Measurements from ENCODE around the gene TXK. TPM values are rescaled to one million over a fixed set of nuclear protein-coding genes. Genes with fewer than 3 reads are reported as not detected.

TXK gene
- total RNA-seq, 1 experiment from 2014 or later = 0.23 TPM

DNA sequence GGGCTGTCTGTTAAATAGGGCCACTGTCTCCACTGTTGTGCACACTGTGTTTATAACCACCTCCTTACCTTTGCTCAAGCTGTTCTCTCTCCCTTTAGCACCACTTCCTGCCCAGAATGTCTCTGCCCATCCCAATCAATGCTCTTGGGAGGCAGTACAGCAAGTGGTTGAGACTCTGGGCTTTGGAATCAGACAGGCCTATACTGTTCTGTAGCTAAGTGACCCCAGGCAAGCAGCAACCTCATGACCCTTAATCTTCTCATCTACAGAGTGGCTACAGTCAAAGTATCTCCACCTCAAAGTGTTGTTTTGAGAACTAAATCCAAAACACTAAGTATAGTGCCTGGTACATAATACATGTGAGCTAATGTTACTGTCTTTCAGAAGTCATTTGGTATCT is 3.8 kb upstream of the TXK start:
- no peak for DNase-seq (ENCODE audit: low read depth)

DNA sequence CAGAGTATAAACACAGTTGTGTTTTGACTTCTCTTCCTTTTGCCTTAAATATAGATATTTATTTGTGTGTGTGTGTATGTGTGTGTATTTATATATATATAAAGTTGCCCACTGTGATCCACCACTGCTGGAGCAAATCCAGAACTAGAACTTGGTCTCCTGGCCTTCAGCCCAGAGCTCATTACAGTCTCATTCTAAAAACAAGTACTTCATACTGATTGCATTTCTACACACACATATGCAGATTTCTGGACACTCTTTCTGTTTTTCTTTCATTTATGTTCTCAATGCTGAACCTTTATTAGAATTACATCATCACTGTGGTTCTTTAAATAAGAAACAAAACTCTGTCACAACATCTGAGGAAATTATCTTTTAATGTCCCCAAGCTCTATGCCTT is 381 bp downstream of the TXK start:
- peak; percentile 4 for DNase-seq (ENCODE audit: low read depth)

DNA sequence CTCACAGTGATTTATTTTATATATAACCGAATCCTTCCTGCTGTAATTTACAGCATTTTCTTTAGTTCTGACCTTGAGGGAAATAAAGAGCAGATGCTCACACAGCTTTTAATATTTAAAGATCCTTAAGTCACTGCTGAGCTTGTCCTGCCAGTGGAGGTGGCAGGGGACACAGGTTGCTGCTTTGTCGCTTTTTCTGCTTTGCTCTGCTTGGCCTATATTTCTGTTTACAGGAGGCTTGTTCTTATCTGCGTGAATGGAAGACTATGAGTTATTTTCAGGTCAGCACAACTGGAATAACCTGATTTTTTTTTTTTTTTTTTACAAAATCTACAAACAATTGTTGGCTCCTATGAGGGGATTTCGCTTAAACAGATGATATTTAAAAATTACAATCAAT is 2.3 kb downstream of the TXK start:
- no peak for DNase-seq (ENCODE audit: low read depth)

DNA sequence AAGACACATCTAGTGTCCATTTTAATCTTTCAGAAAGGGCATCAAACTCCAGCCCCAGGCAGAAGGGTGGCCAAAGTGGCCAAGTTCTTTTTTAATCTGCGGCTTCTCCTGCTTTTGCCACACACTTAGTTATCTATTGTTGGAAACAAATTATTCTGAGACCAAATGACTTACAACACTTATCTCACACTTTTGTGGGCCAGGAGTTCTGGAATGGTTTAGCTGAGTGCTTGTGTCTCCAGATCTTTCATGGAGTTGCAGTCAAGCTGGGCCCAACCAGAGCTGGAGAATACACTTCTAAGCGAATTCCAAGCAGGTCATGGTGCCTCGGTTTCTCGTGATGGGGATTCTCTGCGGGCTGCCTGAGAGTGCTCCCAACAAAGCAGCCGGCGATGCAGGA is 4.0 kb downstream of the TXK start:
- DNase-seq (ENCODE audit: low read depth) = no peak

DNA sequence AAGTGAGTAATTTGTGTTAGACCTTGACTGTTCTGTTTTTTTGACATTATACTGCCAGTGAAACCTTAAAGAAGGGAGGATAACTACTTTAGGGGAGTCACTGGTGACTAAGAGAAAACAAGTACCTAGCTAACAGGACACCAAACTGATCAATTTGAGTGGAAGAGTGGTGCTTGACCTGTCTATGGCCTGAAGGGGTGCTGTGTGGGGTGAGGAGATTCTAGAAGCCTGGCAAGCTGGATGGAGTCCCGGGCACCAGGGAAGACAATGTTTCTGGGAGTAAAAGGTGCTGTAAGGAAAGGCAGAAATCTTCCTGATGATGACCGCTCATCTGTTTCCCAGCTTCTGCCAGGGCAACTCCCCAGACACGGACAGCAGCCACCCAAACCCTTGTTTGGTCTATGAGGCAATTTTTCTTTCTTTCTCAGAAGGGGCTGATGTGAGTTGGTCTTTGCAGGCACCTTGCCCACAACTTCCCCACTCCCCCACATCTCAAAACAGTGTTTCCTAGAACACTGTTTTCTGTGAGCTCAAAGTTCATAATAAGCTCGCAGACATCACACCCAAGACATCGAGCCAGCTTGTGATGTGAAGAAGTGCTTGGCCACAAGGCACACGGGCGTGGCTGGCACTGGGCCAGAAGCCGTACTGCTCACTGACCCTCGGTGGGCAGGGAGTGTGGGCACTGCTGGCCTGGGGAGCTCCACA is 4.6 kb downstream of the TXK start:
- DNase-seq (ENCODE audit: low read depth) = peak; percentile 4

DNA sequence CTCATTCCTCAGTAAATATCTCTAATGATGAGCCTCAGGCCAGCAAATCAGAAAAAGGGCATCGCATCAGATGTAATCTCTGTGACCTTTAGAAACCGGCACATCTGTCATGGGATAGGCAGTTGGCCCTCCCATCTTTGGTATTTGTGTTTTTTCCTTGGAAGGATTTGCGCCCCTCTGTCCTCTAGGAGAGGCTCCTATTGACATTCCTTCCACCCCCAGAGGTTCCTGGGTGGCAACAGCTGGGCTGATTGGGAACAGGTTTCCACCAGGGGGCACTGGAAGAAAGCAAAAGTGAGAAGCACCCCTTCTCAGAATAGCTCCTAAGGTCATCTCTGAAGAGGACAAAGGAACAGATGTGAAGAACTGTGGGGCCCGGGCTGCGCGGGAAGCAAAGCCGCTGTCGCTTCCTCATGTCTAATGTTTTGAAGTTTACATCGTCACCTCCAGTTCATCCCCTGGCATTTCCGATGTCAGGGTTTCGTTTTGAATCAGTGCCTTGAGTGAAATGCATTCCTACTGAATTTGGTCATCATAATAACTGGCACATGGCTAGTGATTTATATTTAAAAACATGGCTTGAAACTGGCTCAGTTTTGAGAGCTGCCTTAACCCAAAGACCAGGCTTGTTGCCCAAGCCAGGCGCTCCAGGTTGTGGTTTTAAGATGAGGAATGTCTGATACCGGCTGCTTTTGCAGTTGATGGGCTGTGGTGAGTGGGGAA is 6.2 kb downstream of the TXK start:
- peak; percentile 92 for DNase-seq (ENCODE audit: low read depth)

DNA sequence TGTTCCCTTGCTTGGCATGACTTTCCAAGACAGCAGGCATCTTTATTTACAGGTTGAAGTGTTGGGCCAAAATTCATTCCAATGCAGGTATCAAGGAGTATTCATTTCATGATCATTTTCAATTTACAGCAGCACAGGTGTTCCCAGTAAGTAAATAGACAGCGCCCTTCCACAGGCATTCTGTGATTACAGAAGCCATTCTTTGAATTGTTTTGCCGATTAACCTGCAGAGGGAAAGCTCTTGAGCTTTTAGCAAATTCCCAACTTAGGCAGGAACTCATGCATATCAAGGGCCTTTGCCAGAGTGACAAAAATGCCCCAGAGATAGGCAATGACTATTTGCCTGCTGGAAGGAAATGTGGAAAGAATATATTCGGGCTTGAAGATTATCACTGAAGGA is 6.8 kb downstream of the TXK start:
- DNase-seq (ENCODE audit: low read depth) = no peak

DNA sequence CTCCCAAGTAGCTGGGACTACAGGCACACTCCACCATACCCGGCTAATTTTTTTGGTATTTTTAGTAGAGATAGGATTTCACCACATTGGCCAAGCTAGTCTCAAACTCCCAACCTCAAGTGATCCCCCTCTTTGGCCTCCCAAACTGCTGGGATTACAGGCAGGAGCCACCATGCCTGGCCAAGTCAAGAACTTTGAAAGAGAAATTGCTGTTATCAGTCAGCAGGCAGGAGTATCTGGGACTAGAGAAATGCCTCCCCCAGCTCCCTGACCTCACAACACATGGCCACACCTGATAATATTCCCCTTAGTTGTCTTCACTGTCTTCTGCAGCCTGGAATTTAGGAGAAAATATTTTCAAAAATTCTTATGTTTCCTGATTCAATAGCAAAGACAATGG is 7.4 kb downstream of the TXK start:
- DNase-seq (ENCODE audit: low read depth) = no peak

DNA sequence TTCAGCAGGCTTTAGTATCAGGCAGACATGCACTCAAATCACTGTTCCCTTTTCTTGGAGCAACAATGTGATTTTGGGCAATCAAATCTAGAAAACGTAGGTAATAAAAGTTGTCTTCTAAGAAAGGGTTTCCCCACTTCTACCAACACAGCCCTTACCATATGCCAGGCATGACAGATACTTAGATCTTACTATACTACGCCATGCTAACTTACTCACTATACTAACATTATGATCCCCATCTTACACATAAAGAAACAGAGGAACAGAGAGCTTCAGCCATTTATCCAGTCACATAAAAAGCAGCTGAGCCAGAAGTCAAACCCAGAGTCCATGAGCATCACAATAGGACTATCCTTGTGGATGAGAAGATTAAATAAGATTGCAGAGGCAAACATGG is 9.2 kb downstream of the TXK start:
- DNase-seq (ENCODE audit: low read depth) = no peak

DNA sequence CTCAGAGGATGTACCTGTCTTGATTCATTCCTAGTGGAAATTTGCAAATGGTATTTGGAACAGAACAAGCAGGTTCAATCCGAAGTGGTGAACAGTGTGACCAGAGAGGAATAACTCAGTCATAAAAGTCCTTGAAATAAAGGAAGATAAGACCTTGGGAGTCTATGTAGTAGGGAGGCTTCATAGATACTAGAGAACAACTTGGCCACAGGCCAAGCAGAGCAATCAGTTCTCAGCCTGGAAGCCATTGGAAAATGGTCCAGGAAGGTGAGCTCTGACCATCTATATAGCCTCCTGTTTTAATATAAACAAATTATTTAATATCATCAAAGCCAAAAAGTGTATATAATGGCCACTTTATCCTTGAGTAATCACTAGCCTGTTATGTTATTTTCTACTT is 11.3 kb downstream of the TXK start:
- DNase-seq (ENCODE audit: low read depth) = no peak

DNA sequence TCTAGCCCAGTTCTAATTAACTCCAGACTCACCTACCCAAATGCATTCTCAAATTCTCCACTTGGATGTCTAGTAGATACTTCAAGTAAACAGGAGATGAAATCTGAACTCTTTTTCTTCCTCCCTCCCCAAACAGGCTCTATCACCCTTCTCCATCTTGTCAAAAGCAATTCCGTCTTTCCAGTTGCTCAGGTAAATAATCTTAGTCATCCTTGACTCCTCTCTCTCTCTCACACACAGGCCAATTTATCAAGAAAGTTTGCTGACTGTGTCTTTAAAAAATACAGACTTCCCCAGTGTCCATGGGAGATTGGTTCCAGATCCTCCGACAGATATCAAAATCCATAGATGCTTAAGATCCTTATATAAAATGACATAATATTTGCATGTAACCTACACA is 12.9 kb downstream of the TXK start:
- DNase-seq (ENCODE audit: low read depth) = no peak

DNA sequence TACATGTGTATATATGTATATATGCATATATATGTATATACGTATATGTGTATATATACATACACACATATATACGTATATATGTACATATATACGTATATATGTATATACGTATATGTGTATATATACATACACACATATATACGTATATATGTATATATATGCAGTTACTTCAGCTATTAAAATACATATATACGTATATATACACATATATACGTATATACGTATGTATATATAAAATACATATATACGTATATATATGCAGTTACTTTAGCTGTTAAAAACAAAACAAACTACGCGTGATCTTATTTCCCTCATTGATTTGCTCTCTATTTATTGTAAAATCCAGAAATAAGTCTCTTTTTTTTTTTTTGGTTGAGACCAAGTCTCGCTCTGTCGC is 13.9 kb downstream of the TXK start:
- DNase-seq (ENCODE audit: low read depth) = no peak

DNA sequence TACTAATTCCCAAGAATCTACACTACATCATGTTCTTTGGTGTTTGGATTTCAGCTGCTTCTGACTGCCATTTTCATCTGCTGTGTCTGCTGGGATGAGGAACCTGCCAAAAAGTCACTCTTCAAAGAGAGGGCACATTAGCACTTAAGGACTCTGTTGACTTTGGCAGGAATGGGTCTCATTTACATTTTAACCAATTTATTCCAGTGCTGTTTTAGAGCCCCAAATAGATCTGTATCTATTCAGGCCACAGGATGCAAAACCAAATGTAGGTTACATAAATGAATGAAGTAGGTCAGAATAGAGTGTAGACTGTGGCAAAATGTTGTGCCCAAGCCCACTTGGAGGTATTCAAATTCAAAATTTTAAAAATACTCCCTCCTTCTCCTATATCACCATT is 14.4 kb downstream of the TXK start:
- no peak for DNase-seq (ENCODE audit: low read depth)

DNA sequence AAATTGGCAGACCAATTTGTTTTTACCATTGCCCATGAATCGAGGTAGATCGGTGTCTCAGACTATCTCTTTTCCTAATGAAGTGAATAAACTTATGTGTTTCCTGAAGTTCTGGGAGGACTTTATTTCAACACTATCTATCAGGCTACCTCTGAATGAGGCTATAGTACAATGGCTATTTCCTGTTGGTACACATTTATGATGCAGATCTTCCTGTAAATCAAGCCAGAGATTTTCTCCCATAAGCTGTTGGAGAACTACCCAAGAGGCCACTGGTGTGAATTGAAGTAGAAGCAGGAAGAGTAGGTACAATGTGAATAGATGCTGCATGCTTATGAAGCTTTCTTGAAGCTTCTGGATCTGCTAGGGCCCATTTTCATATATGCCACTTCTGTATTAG is 16.0 kb downstream of the TXK start:
- no peak for DNase-seq (ENCODE audit: low read depth)

DNA sequence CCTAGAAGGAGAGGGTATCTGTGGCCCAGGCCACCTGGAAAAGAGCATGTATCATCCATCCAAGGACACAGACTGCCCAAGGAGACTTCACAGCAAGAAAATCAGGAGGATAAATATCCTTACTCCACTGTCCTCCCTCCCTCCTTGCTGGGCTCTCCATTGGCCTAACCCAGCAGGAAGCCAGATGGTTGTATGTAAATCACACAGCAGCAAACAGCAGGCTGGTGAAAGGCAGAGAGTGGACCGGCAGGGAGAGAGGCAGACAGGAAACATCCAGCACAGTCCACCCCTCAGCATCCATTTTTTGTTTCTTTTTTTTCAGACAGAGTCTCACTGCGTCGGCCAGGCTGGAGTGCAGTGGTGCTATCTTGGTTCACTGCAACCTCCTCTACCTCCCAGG is 17.5 kb downstream of the TXK start:
- DNase-seq (ENCODE audit: low read depth) = no peak

DNA sequence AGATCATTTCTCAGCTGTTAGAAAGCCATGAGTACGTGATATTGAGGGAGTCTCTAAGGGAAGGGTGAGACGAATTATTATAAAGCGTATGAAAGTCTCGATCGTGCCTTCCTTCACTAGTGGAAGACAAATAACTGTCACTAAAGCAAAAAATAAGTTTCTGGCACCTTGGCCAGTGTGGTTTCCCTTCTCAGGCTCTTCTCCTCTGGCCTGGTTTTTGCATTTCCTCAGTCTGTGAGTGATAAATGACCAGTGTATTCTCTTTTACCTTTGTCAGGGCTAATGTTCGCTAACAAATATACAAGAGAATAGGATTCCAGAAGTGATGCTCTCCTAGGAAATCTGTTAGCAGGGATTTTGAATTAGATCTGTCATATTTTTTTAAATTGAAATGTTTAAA is 19.6 kb downstream of the TXK start:
- no peak for DNase-seq (ENCODE audit: low read depth)

DNA sequence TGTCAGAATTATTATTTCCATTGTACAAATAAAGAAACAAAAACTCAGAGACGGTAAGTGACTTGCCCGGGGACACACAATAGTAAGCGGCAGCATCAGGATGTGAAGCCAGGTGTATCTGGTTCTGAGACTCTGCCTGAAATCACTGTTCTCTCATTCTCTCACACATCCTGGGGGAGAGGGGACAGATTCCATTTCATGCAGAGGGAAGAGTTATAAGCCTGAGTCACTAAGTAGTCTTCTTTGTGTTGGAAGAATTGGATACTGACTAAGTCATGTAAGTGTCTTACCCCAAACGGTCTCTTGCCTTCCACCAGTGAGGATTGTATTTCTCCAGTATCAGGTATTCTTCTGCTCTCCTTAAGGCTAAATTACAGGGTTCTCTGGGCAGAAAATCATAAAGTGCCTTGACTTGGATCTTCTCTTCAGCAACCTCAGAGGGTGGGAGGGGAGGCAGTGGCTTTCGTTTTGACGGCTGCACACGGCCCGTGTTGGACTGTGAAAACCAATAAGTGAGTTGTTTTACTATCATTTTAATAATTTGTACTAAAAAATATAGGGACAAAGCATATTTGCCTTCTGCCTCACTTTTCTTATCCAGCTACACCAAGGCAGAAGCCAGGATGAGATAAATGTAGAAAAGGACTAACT is 21.9 kb downstream of the TXK start:
- peak; percentile 43 for DNase-seq (ENCODE audit: low read depth)

DNA sequence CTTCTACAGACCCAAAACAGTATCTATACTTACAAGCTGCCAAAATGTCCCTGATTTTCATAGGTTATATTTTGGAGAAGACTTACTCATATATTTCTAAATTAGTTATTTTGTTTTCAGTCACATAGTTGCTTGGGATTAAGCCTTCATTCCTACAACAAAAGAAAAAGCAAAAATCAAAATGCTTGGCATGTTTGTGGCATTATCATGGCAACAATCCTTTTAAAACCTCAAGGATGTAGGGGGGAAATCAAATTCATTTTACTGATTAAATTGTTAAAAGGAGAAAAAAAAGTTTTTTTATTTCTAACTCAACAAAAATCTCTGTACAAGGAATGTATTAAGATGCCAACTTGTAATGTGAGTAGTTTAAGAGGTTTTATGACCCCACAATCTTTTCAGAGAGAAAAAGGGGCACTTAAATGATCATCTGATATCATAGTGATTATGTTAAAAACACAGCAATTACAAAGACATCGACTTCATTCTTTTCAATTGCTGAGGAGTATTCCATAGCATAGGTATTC is 23.5 kb downstream of the TXK start:
- no peak for DNase-seq (ENCODE audit: low read depth)

DNA sequence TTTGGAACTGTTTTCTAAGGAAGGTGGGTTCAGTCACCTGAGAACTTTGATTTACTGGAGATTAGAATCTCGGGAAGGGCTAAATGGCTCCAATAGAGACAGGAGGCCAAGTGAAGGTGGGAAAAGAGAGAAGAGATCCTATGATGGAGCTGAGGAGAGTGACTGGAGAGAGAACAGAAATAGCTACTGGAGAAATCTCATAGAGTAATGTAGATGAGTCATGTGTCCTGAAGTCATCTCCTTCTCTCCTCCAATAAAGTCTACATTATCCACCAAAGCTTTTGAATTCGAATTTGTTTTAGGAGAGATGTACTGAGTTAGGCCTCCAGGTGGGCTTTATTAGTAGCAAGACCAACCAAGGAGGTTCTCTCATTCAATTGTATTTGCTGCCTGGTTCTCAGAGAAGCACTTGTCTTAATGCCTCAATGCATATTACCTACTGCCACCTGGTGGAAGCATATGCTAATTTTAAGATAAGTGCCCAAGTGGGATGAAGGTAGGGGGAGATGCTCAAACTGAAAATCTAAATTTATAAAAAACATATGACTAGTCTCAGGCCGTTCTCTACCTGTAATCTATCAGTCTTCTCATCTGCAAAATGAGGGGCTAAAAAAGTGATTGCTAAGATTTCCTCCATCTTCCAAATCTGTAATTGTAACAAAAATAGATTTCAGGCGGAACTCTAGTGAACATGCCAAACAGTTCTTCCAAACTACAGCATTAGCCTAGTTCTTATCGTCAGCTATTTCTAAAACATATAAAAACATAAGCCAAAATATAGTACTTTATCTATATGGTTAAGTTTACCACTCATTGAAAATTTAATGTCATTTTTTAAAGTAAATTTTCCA is 24.4 kb downstream of the TXK start:
- peak; percentile 31 for DNase-seq (ENCODE audit: low read depth)

DNA sequence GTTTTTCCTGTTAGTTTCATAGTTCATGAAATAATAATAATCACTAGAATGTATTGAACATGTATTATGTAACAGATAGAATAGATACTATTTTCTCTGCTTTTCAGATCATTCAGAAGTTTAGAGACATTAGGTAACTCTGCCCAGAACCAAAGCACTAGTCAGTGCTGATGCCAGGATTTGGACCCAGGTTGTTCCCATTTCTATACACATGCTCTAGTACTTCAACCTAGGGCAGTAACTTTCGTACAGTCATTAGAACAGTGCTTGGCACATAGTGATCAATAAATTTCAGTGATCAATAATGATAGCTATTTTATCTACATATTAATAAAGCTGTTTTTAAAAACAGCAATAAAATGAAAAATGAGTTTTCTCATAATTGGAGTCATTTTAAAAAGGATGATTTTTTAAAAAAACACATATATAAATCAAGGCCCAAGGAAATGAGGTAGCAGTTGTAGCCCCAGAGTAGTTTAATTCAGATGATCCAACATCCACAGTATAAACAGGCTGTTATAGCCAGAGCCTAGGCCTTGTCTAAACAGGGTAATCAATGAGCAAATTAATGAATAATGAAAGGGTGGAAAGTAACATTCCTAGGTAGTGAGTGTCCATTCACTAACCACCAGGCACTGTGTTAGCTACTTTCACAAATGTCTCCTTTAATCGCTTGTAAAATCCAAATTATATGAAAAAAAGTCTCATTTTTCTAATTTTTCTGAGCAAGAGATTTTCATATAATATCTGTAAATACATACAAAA is 25.6 kb downstream of the TXK start:
- no peak for DNase-seq (ENCODE audit: low read depth)

DNA sequence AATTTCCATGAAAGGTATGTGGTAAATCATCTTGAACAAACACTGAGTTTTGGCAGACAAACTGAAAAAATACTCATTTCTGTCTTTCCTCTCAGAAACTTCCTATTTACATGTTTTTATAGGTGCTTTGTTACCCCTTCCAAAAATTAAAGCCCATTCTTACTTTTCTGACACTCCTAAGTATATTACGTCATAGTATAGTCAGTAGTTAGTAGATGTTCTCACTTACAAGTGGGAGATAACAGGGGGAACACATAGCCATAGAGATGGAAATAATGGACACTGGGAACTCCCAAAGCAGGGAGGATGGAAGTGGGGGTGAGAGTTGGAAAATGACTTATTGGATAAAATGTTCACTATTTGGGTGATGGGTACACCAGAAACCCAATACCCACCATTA is 28.8 kb downstream of the TXK start:
- no peak for DNase-seq (ENCODE audit: low read depth)

Measured in Daoy (cell line).